A172 (cell line): Measurements from ENCODE around the gene NECAB2. TPM values are rescaled to one million over a fixed set of nuclear protein-coding genes. Genes with fewer than 3 reads are reported as not detected.

Experiments
- DNase-seq: peaks from one replicate; pipeline ENCODE4 v3.0.0-alpha.2; 2015; ENCODE audit warnings: low spot score
- total RNA-seq: library from RNA; depleted of rRNA; stranded (reverse); fragments of >200 nt; shearing (Covaris generic); gene quantifications from 2 replicates; pipeline ENCODE4 v1.2.3, GENCODE V29; 2014

Gene NECAB2
- total RNA-seq, 1 experiment from 2014 or later, result 8.5 TPM

GRCh38 chr16:83992624-83993023, 24.6 kb downstream of the NECAB2 start:
- peak; percentile 81 for DNase-seq

GRCh38 chr16:83994087-83994486, 26.0 kb downstream of the NECAB2 start:
- DNase-seq, result peak; percentile 69

- no peak for DNase-seq
Measured at GRCh38 chr16:83994703-83995102, 26.7 kb downstream of the NECAB2 start.

- DNase-seq, result no peak
Measured at GRCh38 chr16:83995754-83996153, 27.7 kb downstream of the NECAB2 start.

- no peak for DNase-seq
Measured at GRCh38 chr16:83996481-83997252, 28.6 kb downstream of the NECAB2 start.

- DNase-seq, result no peak
Measured at GRCh38 chr16:83998091-83998490, 30.0 kb downstream of the NECAB2 start.

GRCh38 chr16:84000989-84001642, 33.1 kb downstream of the NECAB2 start:
- peak; percentile 33 for DNase-seq

- no peak for DNase-seq
Measured at GRCh38 chr16:84001726-84002125, 33.7 kb downstream of the NECAB2 start.

- no peak for DNase-seq
Measured at GRCh38 chr16:84003038-84003437, 35.0 kb downstream of the NECAB2 start.

- no peak for DNase-seq
Measured at GRCh38 chr16:84004442-84004841, 36.4 kb downstream of the NECAB2 start.

GRCh38 chr16:84005391-84005790, 37.3 kb downstream of the NECAB2 start:
- no peak for DNase-seq

GRCh38 chr16:84007520-84007919, 39.5 kb downstream of the NECAB2 start:
- DNase-seq, result no peak

- no peak for DNase-seq
Measured at GRCh38 chr16:84007965-84008364, 39.9 kb downstream of the NECAB2 start.

GRCh38 chr16:84009282-84009681, 41.2 kb downstream of the NECAB2 start:
- DNase-seq, result no peak

GRCh38 chr16:84013787-84014569, 45.9 kb downstream of the NECAB2 start:
- DNase-seq, result peak; percentile 97

- no peak for DNase-seq
Measured at GRCh38 chr16:84014570-84015327, 46.7 kb downstream of the NECAB2 start.

GRCh38 chr16:84015399-84015798, 47.4 kb downstream of the NECAB2 start:
- DNase-seq, result no peak

- DNase-seq, result no peak
Measured at GRCh38 chr16:84016477-84016876, 48.4 kb downstream of the NECAB2 start.

- DNase-seq, result no peak
Measured at GRCh38 chr16:84018710-84019109, 50.7 kb downstream of the NECAB2 start.

GRCh38 chr16:84020353-84020752, 52.3 kb downstream of the NECAB2 start:
- no peak for DNase-seq

GRCh38 chr16:84021488-84021887, 53.4 kb downstream of the NECAB2 start:
- no peak for DNase-seq

- DNase-seq, result no peak
Measured at GRCh38 chr16:84022644-84023043, 54.6 kb downstream of the NECAB2 start.
